Measurements from ENCODE around the gene OR4D2. TPM values are rescaled to one million over a fixed set of nuclear protein-coding genes. Genes with fewer than 3 reads are reported as not detected.
A peak's percentile ranks its signal among the peaks of the same experiment; 100 is the strongest.

Gene OR4D2
- total RNA-seq, 1 experiment from 2014 or later: not detected

GRCh38 chr17:58191241-58191896 lies 24.6 kb downstream of the OR4D2 start:
- H2AFZ ChIP-seq (ENCODE audit: low read length): no peak overlapping the region

GRCh38 chr17:58192612-58193011 lies 25.8 kb downstream of the OR4D2 start, which contains the start of gene EPX:
Gene EPX (plus strand): TSS chr17:58192726. CDS start chr17:58192847, 121 bp downstream.
- H3K27ac ChIP-seq (ENCODE audit: low read length): no peak within 1 kb of the TSS
- no peak within 1 kb of the TSS for H3K9ac ChIP-seq (ENCODE audit: low read length)
- H3K4me3 ChIP-seq (ENCODE audit: low read length): no peak within 1 kb of the TSS
- no peaks in the 10 kb centered on the region for H3K9me3 ChIP-seq (ENCODE audit: low read length)
- H3K4me1 ChIP-seq (ENCODE audit: low read length): no peaks in the 10 kb centered on the region
- H3K79me2 ChIP-seq (ENCODE audit: low read length): no peaks in the 10 kb centered on the region
- H3K27me3 ChIP-seq (ENCODE audit: low read length): no peaks in the 10 kb centered on the region
- no peak for DNase-seq
- H3K9me2 ChIP-seq (replicated peaks; ENCODE audit: insufficient read depth, low read length): no peaks in the 10 kb centered on the region
- H3K36me3 ChIP-seq (ENCODE audit: insufficient read depth, low read length): no peaks in the 10 kb centered on the region
- no peak within 1 kb of the TSS for H3K4me2 ChIP-seq (ENCODE audit: low read depth, low read length, poor library complexity, severe bottlenecking)
- no peak within 1 kb of the TSS for H2AFZ ChIP-seq (ENCODE audit: low read length)
- H4K20me1 ChIP-seq (ENCODE audit: insufficient read depth, low read depth, low read length): no peaks in the 10 kb centered on the region

More at GRCh38 chr17:58191241-58191896, 24.6 kb downstream of the OR4D2 start:
- Histone ChIP-seq H3K27me3 (ENCODE audit: low read length) (no peaks in the 10 kb centered on the region), H3K9me2 (replicated peaks; ENCODE audit: insufficient read depth, low read length) (no peaks in the 10 kb centered on the region), H4K20me1 (ENCODE audit: insufficient read depth, low read depth, low read length) (no peaks in the 10 kb centered on the region), H3K36me3 (ENCODE audit: insufficient read depth, low read length) (no peaks in the 10 kb centered on the region), H3K4me1 (ENCODE audit: low read length) (no peaks in the 10 kb centered on the region), H3K9ac (ENCODE audit: low read length) (no peak overlapping the region), H3K4me3 (ENCODE audit: low read length) (no peak overlapping the region), H3K9me3 (ENCODE audit: low read length) (no peaks in the 10 kb centered on the region), H3K79me2 (ENCODE audit: low read length) (no peaks in the 10 kb centered on the region), H3K4me2 (ENCODE audit: low read depth, low read length, poor library complexity, severe bottlenecking) (no peak overlapping the region), H3K27ac (ENCODE audit: low read length) (no peak overlapping the region)
- no peak for DNase-seq

DNA sequence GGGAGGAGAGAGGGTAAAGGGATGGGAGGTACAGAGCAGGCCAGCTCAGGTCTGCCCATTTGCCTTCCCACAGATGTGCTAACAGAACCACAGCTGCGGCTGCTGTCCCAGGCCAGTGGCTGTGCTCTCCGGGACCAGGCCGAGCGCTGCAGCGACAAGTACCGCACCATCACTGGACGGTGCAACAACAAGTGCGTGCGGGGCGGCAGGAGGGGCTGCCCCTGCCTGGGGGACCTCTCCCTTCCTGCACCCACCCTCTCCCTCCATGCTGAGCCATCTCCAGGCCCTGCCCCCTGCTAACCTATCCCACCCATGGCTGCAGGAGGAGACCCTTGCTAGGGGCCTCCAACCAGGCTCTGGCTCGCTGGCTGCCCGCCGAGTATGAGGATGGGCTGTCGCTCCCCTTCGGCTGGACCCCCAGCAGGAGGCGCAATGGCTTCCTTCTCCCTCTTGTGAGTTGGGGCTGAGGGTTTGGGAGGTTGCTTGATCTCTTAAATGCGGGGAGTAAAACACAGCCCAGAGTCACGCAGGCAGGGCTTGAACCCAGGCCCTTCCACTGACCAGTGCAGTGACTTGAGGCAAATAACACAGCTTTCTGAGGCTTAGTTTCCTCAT lies 27.0 kb downstream of the OR4D2 start:
- Histone ChIP-seq H3K4me2 (ENCODE audit: low read depth, low read length, poor library complexity, severe bottlenecking) (no peak overlapping the region), H3K9me2 (replicated peaks; ENCODE audit: insufficient read depth, low read length) (no peaks in the 10 kb centered on the region), H2AFZ (ENCODE audit: low read length) (no peak overlapping the region), H3K27ac (ENCODE audit: low read length) (no peak overlapping the region), H3K9ac (ENCODE audit: low read length) (no peak overlapping the region), H3K4me3 (ENCODE audit: low read length) (no peak overlapping the region), H3K36me3 (ENCODE audit: insufficient read depth, low read length) (no peaks in the 10 kb centered on the region), H3K4me1 (ENCODE audit: low read length) (no peaks in the 10 kb centered on the region), H3K9me3 (ENCODE audit: low read length) (no peaks in the 10 kb centered on the region), H3K79me2 (ENCODE audit: low read length) (no peaks in the 10 kb centered on the region), H4K20me1 (ENCODE audit: insufficient read depth, low read depth, low read length) (no peaks in the 10 kb centered on the region), H3K27me3 (ENCODE audit: low read length) (no peaks in the 10 kb centered on the region)
- DNase-seq: no peak

DNA sequence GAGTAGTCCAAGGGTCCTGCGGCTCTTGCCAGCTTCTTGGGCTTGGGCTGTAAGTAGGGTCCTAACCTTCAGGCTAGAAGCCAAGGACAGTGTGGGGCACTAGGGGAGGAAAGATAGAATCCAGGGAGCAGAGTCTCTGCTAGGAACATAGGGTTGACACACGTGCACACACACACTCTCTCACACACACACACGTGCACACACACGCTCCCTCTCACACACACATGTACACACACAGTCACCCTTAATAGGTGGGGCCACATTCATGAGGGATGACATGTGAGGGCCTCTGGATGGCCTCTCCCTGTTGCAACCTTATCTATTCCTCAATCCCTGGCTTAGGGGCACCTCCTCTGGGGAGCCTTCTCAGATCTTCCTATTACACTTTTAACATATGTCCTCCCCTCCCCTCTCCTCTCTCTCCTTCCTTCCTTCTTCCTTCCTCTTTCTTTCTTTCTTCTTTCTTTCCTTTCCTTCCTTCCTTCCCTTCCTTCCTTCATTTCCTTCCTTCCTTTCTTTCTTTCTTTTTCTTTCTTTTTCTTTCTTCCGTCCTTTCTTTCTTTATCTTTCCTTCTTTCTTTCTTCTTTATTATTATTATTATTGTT lies 28.8 kb downstream of the OR4D2 start:
- Histone ChIP-seq H3K79me2 (ENCODE audit: low read length) (no peaks in the 10 kb centered on the region), H3K9me2 (replicated peaks; ENCODE audit: insufficient read depth, low read length) (no peaks in the 10 kb centered on the region), H3K27ac (ENCODE audit: low read length) (no peak overlapping the region), H3K4me2 (ENCODE audit: low read depth, low read length, poor library complexity, severe bottlenecking) (no peak overlapping the region), H3K9ac (ENCODE audit: low read length) (no peak overlapping the region), H3K27me3 (ENCODE audit: low read length) (no peaks in the 10 kb centered on the region), H4K20me1 (ENCODE audit: insufficient read depth, low read depth, low read length) (no peaks in the 10 kb centered on the region), H3K36me3 (ENCODE audit: insufficient read depth, low read length) (no peaks in the 10 kb centered on the region), H3K4me1 (ENCODE audit: low read length) (peaks cover 4% of the 10 kb centered on the region; the same call in 1 of the 2 replicates), H3K4me3 (ENCODE audit: low read length) (no peak overlapping the region), H2AFZ (ENCODE audit: low read length) (no peak overlapping the region), H3K9me3 (ENCODE audit: low read length) (no peaks in the 10 kb centered on the region)
- no peak for DNase-seq

DNA sequence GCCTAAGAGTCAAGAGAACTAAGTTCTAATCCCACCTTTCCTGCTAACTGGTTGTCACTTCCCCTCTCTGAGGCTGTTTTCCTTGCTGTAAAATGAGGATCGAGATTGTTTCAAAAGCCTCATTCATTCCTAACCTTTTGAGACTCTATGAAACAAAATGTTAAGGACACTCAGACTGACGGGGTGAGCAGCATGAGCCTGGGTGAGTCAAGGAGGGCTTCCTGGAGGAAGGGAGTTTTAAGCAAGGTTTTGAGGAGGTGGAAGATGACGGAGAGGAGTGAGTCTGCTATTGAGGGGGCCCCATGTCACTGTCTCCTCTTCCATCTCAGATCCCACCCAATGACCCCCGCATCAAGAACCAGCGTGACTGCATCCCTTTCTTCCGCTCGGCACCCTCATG lies 29.8 kb downstream of the OR4D2 start:
- Histone ChIP-seq H3K36me3 (ENCODE audit: insufficient read depth, low read length) (no peaks in the 10 kb centered on the region), H3K4me1 (ENCODE audit: low read length) (peaks cover 4% of the 10 kb centered on the region; the same call in 1 of the 2 replicates), H3K27ac (ENCODE audit: low read length) (no peak overlapping the region), H3K4me3 (ENCODE audit: low read length) (no peak overlapping the region), H3K4me2 (ENCODE audit: low read depth, low read length, poor library complexity, severe bottlenecking) (no peak overlapping the region), H4K20me1 (ENCODE audit: insufficient read depth, low read depth, low read length) (no peaks in the 10 kb centered on the region), H3K79me2 (ENCODE audit: low read length) (no peaks in the 10 kb centered on the region), H3K9me2 (replicated peaks; ENCODE audit: insufficient read depth, low read length) (no peaks in the 10 kb centered on the region), H3K9me3 (ENCODE audit: low read length) (no peaks in the 10 kb centered on the region), H2AFZ (ENCODE audit: low read length) (no peak overlapping the region), H3K9ac (ENCODE audit: low read length) (no peak overlapping the region), H3K27me3 (ENCODE audit: low read length) (no peaks in the 10 kb centered on the region)
- DNase-seq: no peak

DNA sequence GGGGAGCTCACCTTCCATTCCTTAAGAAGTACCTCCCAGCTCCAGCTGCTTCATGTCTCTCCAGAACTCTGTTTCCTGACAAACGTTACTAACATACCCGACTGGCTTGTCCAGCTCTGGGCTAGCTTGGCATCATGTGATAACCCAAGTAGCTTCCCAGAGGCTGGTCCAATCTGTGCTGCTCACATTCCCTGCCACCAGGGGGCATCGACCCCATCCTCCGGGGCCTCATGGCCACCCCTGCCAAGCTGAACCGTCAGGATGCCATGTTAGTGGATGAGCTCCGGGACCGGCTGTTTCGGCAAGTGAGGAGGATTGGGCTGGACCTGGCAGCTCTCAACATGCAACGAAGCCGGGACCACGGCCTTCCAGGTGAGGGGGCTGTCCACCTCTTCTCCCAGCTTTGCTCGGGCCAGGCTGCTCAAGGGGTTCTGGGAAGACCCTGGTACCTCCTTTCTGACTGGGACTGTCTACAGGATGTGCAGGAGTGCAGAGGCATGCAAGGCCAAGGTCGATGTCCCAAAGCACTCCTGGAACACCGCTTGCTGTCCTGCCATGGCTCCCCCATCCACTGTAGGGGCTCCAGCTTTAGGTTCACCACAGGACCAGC lies 33.3 kb downstream of the OR4D2 start:
- DNase-seq: peak; percentile 92
- Histone ChIP-seq H4K20me1 (ENCODE audit: insufficient read depth, low read depth, low read length) (no peaks in the 10 kb centered on the region), H2AFZ (ENCODE audit: low read length) (peak overlapping the region; percentile 28; the same call in 1 of the 2 replicates)

GRCh38 chr17:58202859-58203258 lies 36.1 kb downstream of the OR4D2 start:
- H3K4me2 ChIP-seq (ENCODE audit: low read depth, low read length, poor library complexity, severe bottlenecking): no peak overlapping the region
- no peak overlapping the region for H2AFZ ChIP-seq (ENCODE audit: low read length)
- no peak overlapping the region for H3K9ac ChIP-seq (ENCODE audit: low read length)
- H3K9me2 ChIP-seq (replicated peaks; ENCODE audit: insufficient read depth, low read length): no peaks in the 10 kb centered on the region
- H3K79me2 ChIP-seq (ENCODE audit: low read length): no peaks in the 10 kb centered on the region
- no peak overlapping the region for H3K27ac ChIP-seq (ENCODE audit: low read length)
- DNase-seq: no peak
- H4K20me1 ChIP-seq (ENCODE audit: insufficient read depth, low read depth, low read length): no peaks in the 10 kb centered on the region
- peaks cover 4% of the 10 kb centered on the region; the same call in 1 of the 2 replicates for H3K4me1 ChIP-seq (ENCODE audit: low read length)
- no peaks in the 10 kb centered on the region for H3K9me3 ChIP-seq (ENCODE audit: low read length)
- H3K27me3 ChIP-seq (ENCODE audit: low read length): no peaks in the 10 kb centered on the region
- no peaks in the 10 kb centered on the region for H3K36me3 ChIP-seq (ENCODE audit: insufficient read depth, low read length)
- no peak overlapping the region for H3K4me3 ChIP-seq (ENCODE audit: low read length)

More for the DNA sequence above, 33.3 kb downstream of the OR4D2 start:
- Histone ChIP-seq H3K9me2 (replicated peaks; ENCODE audit: insufficient read depth, low read length) (no peaks in the 10 kb centered on the region), H3K4me1 (ENCODE audit: low read length) (peaks cover 4% of the 10 kb centered on the region; the same call in 1 of the 2 replicates), H3K9me3 (ENCODE audit: low read length) (no peaks in the 10 kb centered on the region), H3K9ac (ENCODE audit: low read length) (no peak overlapping the region), H3K79me2 (ENCODE audit: low read length) (no peaks in the 10 kb centered on the region), H3K27ac (ENCODE audit: low read length) (no peak overlapping the region), H3K36me3 (ENCODE audit: insufficient read depth, low read length) (no peaks in the 10 kb centered on the region), H3K27me3 (ENCODE audit: low read length) (no peaks in the 10 kb centered on the region), H3K4me2 (ENCODE audit: low read depth, low read length, poor library complexity, severe bottlenecking) (no peak overlapping the region), H3K4me3 (ENCODE audit: low read length) (no peak overlapping the region)

- DNase-seq: no peak
- no peaks in the 10 kb centered on the region for H3K36me3 ChIP-seq (ENCODE audit: insufficient read depth, low read length)
These were observed 38.0 kb downstream of the OR4D2 start for GRCh38 chr17:58204796-58205195.

More at GRCh38 chr17:58204796-58205195, 38.0 kb downstream of the OR4D2 start:
- Histone ChIP-seq H3K9me3 (ENCODE audit: low read length) (no peaks in the 10 kb centered on the region), H3K9ac (ENCODE audit: low read length) (no peak overlapping the region), H3K79me2 (ENCODE audit: low read length) (no peaks in the 10 kb centered on the region), H3K27me3 (ENCODE audit: low read length) (no peaks in the 10 kb centered on the region), H2AFZ (ENCODE audit: low read length) (no peak overlapping the region), H3K9me2 (replicated peaks; ENCODE audit: insufficient read depth, low read length) (no peaks in the 10 kb centered on the region), H4K20me1 (ENCODE audit: insufficient read depth, low read depth, low read length) (no peaks in the 10 kb centered on the region), H3K27ac (ENCODE audit: low read length) (no peak overlapping the region), H3K4me2 (ENCODE audit: low read depth, low read length, poor library complexity, severe bottlenecking) (no peak overlapping the region), H3K4me3 (ENCODE audit: low read length) (no peak overlapping the region), H3K4me1 (ENCODE audit: low read length) (peaks cover 4% of the 10 kb centered on the region; the same call in 1 of the 2 replicates)
